HG02840 (cell line): ENCODE data around the gene NPTXR.

Experiments
- ATAC-seq: cut with Tn5 transposase; IDR thresholded peaks from one replicate; pipeline ENCODE4 v1.9.1; 2021; ENCODE audit warnings: mild to moderate bottlenecking, moderate library complexity, moderate number of reproducible peaks; ENCODE audit not compliant: unreplicated experiment, low FRiP score

NPTXR gene

DNA sequence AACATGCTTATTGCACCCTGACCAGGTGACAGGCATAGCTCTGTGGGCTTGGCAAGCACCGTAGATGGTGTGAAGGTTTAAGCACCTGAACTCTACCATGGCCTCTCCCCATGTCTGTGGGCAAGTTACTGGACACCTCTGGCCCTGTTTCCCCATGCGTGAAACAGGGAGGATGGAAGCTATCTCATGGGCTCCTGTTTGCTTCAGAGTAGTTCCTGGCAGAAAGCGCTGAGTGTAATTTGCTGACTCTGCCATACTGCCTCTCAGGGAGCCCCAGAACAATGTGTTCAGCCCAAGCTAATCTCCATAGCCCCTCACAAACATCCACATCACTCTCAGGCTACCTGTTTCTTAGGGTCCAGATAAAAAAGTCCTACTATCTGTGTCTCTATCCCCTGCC is 25.8 kb upstream of the NPTXR start:
- ATAC-seq: no peak

DNA sequence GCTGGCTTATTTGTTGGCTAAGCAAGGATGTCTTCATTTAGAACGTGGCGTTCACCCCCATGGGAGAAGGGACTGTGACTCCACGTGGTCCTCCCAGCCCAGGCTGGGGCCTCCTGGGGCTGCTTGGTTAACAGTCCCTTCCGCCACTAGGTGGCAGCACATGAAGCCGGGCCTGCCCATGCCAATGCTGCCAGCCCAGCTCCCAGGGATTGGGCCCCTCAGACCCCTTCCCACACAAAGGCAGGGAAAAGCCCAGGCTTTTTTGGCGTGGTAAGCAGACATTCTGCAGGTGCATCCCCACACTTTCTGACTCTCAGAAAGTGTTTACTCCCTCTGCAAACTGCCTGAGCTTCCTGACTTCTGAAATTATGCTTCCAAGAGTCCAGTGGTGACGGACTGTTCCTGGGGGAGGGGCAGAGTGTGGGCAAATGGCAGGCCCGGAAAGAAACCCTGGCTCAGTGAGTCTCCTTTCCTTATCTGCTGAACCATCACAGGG is 25.1 kb upstream of the NPTXR start:
- no peak for ATAC-seq

DNA sequence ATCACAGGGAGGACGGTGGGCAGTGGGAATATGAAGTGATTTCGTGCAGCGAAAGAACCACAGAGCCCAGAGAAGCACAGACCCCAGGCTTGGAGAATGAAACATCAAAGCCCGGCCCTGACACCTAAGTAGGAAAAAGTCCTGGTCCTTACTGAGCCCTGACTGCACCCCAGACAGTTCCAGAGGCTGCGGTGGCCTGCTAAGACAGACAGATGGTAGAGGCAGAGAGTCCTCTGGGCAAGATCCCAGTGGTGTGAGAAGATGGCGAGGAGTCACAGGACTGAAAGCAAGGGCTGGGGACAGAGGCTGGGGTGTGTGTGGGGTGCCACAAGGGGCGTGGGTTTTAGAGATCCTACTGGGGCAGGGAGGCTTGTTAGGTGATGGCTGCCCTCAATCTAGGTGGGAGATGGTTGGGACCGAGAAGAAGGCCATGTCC is 24.5 kb upstream of the NPTXR start:
- ATAC-seq: no peak

- no peak for ATAC-seq
Observed at GRCh38 chr22:38867471-38868285, 23.9 kb upstream of the NPTXR start.

DNA sequence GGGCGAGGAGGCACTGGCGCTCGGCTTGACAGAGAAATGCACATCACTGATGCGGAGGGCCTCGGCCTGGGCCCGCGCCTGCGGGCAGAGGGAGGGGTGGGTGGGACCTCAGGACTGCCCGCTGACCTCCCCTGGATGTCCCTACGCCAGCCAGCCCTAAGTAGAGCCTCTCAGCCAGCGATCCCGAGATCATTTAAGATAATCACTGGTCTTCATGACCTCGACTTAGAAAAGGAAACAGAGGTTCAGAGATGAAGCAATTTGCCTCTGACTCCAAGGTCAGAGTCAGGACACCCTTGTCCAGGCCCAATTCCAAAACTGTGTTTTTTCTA is 23.3 kb upstream of the NPTXR start:
- no peak for ATAC-seq

- no peak for ATAC-seq
Observed at GRCh38 chr22:38866399-38867123, 22.7 kb upstream of the NPTXR start.

- no peak for ATAC-seq
Observed at GRCh38 chr22:38866024-38866398, 22.2 kb upstream of the NPTXR start.

DNA sequence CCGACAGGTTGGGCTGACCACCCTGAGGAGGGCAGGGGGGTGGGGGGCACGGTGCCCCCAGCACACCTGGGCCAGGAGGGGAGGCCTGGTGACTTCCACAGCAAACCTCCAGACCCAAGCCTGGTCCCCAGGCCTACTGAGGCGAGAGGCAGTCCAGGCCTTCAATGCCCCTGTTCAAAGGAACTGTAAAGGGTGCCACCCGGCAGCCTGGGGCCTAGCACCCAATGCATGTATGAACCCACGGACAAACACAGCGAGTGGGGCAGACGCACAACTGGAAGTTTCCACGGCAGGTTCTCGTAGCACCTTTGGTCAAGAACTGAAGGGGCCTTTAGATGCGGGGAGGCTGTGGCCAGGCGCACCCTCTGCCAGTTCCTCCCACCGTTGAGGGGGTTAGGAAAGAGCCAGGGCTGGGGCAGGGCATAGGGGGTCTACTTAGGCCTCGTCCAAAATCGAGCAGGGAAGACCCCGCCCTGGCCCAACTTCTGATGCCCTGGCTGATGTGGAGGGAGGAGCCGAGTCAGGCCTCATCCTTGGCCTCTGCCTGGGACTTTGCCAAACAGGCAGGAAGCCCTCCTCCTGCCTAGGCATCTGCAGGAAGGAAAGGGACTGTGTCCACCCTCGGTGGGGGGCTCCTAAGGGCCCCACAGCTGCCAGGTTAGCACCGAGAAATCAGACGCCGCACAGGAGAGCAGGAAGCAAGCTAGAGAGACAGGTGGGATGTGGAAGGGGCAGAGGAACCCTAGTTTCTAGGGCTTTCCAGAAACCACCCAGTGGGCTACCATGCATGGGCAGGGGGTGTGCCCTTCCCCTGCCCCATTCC is 21.6 kb upstream of the NPTXR start:
- ATAC-seq: no peak

DNA sequence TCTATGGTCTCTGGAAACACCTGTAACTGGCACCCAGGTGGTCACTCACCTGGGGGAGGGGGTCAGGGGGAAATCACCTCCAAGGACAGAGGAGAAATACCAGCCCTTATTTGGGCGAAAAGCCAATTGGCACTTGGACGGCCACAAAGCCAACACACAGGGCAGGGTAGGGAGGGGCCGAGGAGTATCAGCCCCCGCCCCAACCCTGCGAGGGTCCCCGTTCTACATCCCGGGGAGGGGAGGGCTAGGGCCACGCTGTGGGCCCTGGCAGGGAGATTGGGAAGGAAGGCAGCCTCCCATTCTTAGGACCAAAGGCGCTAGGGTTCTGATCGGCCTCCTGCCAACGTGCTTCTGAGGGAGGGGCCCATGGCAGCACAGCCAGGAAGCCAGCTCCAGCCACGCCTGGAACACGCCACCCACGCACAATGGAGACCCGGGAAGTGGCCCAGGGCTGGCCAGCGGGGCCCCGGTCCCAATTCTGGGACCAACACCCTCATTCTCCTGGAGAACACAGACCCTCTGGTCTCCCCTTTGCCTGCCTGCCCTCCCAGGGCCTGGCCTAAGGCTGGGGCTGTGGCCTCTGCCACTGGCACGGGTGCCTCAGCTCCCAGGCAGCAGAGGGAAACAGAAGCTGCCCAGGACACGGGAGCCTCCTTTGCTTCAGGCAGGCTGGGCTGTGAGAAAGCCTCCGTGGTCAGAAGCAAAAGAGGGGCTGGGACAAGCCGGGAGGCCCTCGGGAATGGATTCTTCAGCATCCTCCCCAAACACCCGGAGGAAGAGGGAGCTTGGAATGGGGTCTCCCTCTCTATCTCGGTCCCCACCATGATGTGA is 20.7 kb upstream of the NPTXR start:
- ATAC-seq: no peak

DNA sequence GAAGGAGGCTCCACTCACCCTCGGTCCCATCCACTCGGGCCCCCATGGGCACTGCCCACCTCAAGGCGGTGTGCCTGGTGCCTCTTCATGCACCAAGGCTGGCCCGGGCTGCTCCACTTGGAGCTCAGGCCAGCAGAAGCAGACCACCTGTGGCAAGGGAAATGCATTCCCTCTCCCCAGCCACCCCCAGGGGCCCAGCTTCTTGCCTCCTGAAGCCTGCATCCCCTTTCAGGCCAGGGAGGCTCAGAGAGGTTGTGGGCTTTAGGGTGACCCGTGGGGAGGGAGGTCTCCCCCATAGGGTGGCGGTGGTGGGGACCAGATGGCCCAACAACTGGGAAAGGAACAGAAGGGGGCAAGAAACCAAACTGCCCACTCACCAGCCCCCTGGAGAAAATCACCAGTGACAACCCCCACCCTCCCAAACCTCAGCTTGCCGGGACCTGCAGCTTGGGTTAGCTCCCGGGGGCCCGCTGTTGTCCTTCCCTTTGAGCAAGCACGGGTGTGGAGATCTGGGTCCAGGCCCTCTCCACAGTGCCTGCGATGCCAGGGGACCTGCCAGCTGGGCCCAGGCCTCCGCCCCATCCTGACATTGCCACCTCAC is 19.8 kb upstream of the NPTXR start:
- ATAC-seq: no peak

GRCh38 chr22:38862375-38863329 is 18.8 kb upstream of the NPTXR start:
- no peak for ATAC-seq

- ATAC-seq: no peak
Observed at GRCh38 chr22:38861927-38862326, 18.1 kb upstream of the NPTXR start.

DNA sequence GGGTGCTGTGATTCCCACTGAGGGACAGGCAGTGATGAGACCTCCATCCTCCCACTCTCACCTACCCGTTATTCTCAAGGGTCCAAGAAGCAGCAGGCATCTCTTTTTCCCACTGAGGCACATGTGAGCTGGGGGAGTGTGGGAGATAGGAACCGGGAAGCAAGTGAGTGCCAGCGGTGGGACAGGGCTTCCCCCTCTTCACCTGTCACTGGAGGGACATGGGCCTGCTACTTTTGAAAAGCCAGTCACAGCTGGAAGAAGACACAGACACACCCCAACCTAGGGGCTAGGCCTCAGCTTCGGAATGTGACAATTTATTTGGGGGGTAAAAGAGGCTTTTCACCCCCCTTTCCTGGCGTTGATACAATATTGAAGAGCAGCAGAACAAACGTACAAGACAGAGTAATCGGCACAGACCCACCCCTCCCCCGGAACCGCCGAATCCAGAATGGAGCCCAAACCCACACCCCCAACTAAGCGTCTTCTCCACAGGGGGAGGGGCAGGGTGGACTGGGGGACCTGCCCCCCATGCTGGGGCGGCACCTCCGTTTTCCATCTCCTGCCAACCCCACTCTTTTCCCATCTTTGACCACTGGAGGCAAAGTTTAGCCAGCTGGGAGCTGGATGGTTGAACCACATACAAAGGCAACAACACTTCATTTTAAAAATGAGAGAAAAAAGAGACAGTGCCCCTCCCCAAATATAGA is 17.5 kb upstream of the NPTXR start:
- ATAC-seq: no peak

- ATAC-seq: no peak
Observed at GRCh38 chr22:38860283-38861169, 16.7 kb upstream of the NPTXR start.

- no peak for ATAC-seq
Observed at GRCh38 chr22:38859581-38860282, 15.9 kb upstream of the NPTXR start.

GRCh38 chr22:38858492-38858891 is 14.7 kb upstream of the NPTXR start:
- no peak for ATAC-seq
